H1 (cell line): ENCODE data around the gene RAB3GAP2. TPM values are rescaled to one million over a fixed set of nuclear protein-coding genes. Genes with fewer than 3 reads are reported as not detected.

Experiments
- CTCF ChIA-PET: fragments of 300-600 bp; sonication (Branson Sonifier 250); formaldehyde crosslinking; loops from one replicate; lab custom pipeline; 2021; ENCODE audit not compliant: partially characterized antibody; lab: Charles Lee
- POLR2A ChIA-PET: fragments of 300-600 bp; sonication (Branson Sonifier 250); formaldehyde crosslinking; loops from one replicate; lab custom pipeline; 2021; ENCODE audit warnings: inconsistent platforms; ENCODE audit not compliant: partially characterized antibody; lab: Charles Lee
- DNase-seq, 2 experiments: peaks; one replicate each; pipeline versions ENCODE4 v3.0.0 to v3.0.0-alpha.2; 2010 to 2022; ENCODE audit warnings: low spot score in 2 of 2, low read depth in 1 of 2, mixed read lengths in 1 of 2
- FAIRE-seq: peaks from 2 replicates; lab custom pipeline; 2011; peaks lifted over from hg19 to GRCh38; lab: Jason Lieb, UNC
- H2AFZ ChIP-seq: 2 replicates; pipeline ENCODE4 v1.8.1; 2012; ENCODE audit warnings: low read length, inconsistent platforms
- H2AK5ac ChIP-seq: 2 replicates; pipeline ENCODE4 v1.6.1; 2013; ENCODE audit warnings: low read depth, low read length
- H2BK120ac ChIP-seq: replicated peaks from 2 replicates; pipeline ENCODE3; 2013; ENCODE audit warnings: low read depth, low read length, inconsistent platforms
- H2BK12ac ChIP-seq: 2 replicates; pipeline ENCODE4 v1.6.1; 2013; ENCODE audit warnings: low read depth, low read length
- H2BK15ac ChIP-seq: 2 replicates; pipeline ENCODE4 v1.6.1; 2013; ENCODE audit warnings: low read length
- H2BK20ac ChIP-seq: 2 replicates; pipeline ENCODE4 v1.6.1; 2013; ENCODE audit warnings: low read length
- H2BK5ac ChIP-seq: 2 replicates; pipeline ENCODE4 v1.6.1; 2013; ENCODE audit warnings: low read depth, low read length
- H3K14ac ChIP-seq: 2 replicates; pipeline ENCODE4 v1.6.1; 2013; ENCODE audit warnings: inconsistent platforms; ENCODE audit not compliant: insufficient read length
- H3K18ac ChIP-seq: 2 replicates; pipeline ENCODE4 v1.6.1; 2013; ENCODE audit warnings: low read length; ENCODE audit errors: extremely low read depth
- H3K23ac ChIP-seq: 2 replicates; pipeline ENCODE4 v1.6.1; 2013; ENCODE audit warnings: inconsistent platforms; ENCODE audit not compliant: insufficient read length
- H3K23me2 ChIP-seq: 2 replicates; pipeline ENCODE4 v1.6.1; 2013; ENCODE audit warnings: low read depth, low read length
- H3K27ac ChIP-seq: 2 replicates; pipeline ENCODE4 v1.6.1; 2011; ENCODE audit warnings: low read depth, low read length, inconsistent platforms
- H3K27me3 ChIP-seq, 4 experiments: replicated peaks in 1 of 4; 1 replicate in 1 of 4; 2 replicates in 3 of 4; pipeline versions ENCODE4 v1.6.1 to v1.8.1; 2011 to 2013; ENCODE audit warnings: low read length in 3 of 4, mild to moderate bottlenecking in 3 of 4, inconsistent platforms in 2 of 4, mixed read lengths in 2 of 4, moderate library complexity in 1 of 4; ENCODE audit not compliant: control insufficient read depth in 3 of 4, insufficient read depth in 3 of 4; ENCODE audit errors: extremely low read depth in 1 of 4
- H3K36me3 ChIP-seq, 4 experiments: 2 replicates each; pipeline versions ENCODE4 v1.6.1 to v1.8.1; 2011 to 2013; ENCODE audit warnings: mild to moderate bottlenecking in 4 of 4, low read length in 3 of 4, moderate library complexity in 2 of 4, control low read depth in 1 of 4, inconsistent platforms in 1 of 4; ENCODE audit not compliant: insufficient read depth in 4 of 4, control insufficient read depth in 2 of 4
- H3K4ac ChIP-seq: replicated peaks from 2 replicates; pipeline ENCODE3; 2013; ENCODE audit warnings: low read length, low read depth, mixed read lengths, inconsistent platforms; ENCODE audit not compliant: insufficient read length
- H3K4me1 ChIP-seq, 4 experiments: replicated peaks in 1 of 4; 1 replicate in 1 of 4; 2 replicates in 3 of 4; pipeline versions ENCODE4 v1.6.1 to v1.8.1; 2011 to 2013; ENCODE audit warnings: low read length in 3 of 4, inconsistent platforms in 2 of 4, mixed read lengths in 1 of 4; ENCODE audit not compliant: insufficient read depth in 4 of 4, control insufficient read depth in 3 of 4
- H3K4me2 ChIP-seq, 2 experiments: 2 replicates each; pipeline versions ENCODE4 v1.6.1 to v1.8.1; 2011 to 2013; ENCODE audit warnings: low read depth in 2 of 2, low read length in 2 of 2, control low read depth in 1 of 2, inconsistent platforms in 1 of 2, mild to moderate bottlenecking in 1 of 2; ENCODE audit not compliant: insufficient read depth in 1 of 2
- H3K4me3 ChIP-seq, 4 experiments: fragments of 200-600, 300-600 bp in 1 of 4; sonication (generic), shearing (Covaris generic), sonication (Bioruptor Twin) in 1 of 4; 2 replicates each; pipeline versions ENCODE4 v1.5.1 to v1.8.1; 2011 to 2016; ENCODE audit warnings: low read length in 4 of 4, low read depth in 3 of 4, control low read depth in 2 of 4, inconsistent platforms in 2 of 4, mild to moderate bottlenecking in 2 of 4, mixed read lengths in 1 of 4, moderate library complexity in 1 of 4; ENCODE audit not compliant: insufficient read depth in 2 of 4; ENCODE audit errors: extremely low read depth in 1 of 4
- H3K56ac ChIP-seq: replicated peaks from 2 replicates; pipeline ENCODE3; 2013; ENCODE audit warnings: low read depth, mild to moderate bottlenecking, mixed read lengths, low read length, inconsistent platforms; ENCODE audit not compliant: insufficient read length
- H3K79me1 ChIP-seq: 2 replicates; pipeline ENCODE4 v1.6.1; 2013; ENCODE audit warnings: low read depth, low read length, control low read depth
- H3K79me2 ChIP-seq, 2 experiments: 2 replicates each; pipeline versions ENCODE4 v1.6.1 to v1.8.1; 2012 to 2013; ENCODE audit warnings: low read length in 2 of 2, mild to moderate bottlenecking in 2 of 2, inconsistent platforms in 1 of 2; ENCODE audit not compliant: insufficient read depth in 2 of 2, control insufficient read depth in 1 of 2
- H3K9ac ChIP-seq, 4 experiments: replicated peaks in 1 of 4; 1 replicate in 1 of 4; 2 replicates in 3 of 4; pipeline versions ENCODE4 v1.6.1 to v1.8.1; 2011 to 2013; ENCODE audit warnings: low read depth in 3 of 4, low read length in 3 of 4, control low read depth in 2 of 4, mild to moderate bottlenecking in 2 of 4, moderate library complexity in 2 of 4, inconsistent platforms in 1 of 4; ENCODE audit errors: extremely low read depth in 1 of 4
- H3K9me3 ChIP-seq, 2 experiments: 2 replicates each; pipeline versions ENCODE4 v1.6.1 to v1.8.1; 2012 to 2013; ENCODE audit warnings: mild to moderate bottlenecking in 2 of 2, moderate library complexity in 2 of 2, control low read depth in 1 of 2, inconsistent platforms in 1 of 2, low read depth in 1 of 2, low read length in 1 of 2, mixed read lengths in 1 of 2; ENCODE audit not compliant: insufficient read depth in 2 of 2
- H4K20me1 ChIP-seq, 2 experiments: replicated peaks in 1 of 2; 2 replicates each; pipeline versions ENCODE3 to v1.8.1; 2011 to 2013; ENCODE audit warnings: inconsistent platforms in 2 of 2, low read length in 2 of 2, mild to moderate bottlenecking in 1 of 2; ENCODE audit not compliant: insufficient read depth in 2 of 2, control insufficient read depth in 1 of 2
- H4K5ac ChIP-seq: 2 replicates; pipeline ENCODE4 v1.6.1; 2013; ENCODE audit warnings: low read length, low read depth, mixed read lengths, inconsistent platforms; ENCODE audit not compliant: insufficient read length
- H4K8ac ChIP-seq: 2 replicates; pipeline ENCODE4 v1.8.0; 2013; ENCODE audit warnings: mild to moderate bottlenecking, moderate library complexity, low read length, inconsistent platforms; ENCODE audit not compliant: insufficient read depth; ENCODE audit errors: extremely low read depth
- H4K91ac ChIP-seq: replicated peaks from 2 replicates; pipeline ENCODE3; 2013; ENCODE audit warnings: low read length, mixed read lengths, inconsistent platforms; ENCODE audit not compliant: insufficient read length
- EP300 ChIP-seq, 2 experiments: IDR thresholded peaks; 1 replicate in 1 of 2; 2 replicates in 1 of 2; pipeline ENCODE4 v1.6.1; 2011 to 2012; ENCODE audit warnings: low read depth in 2 of 2, low read length in 2 of 2, mild to moderate bottlenecking in 2 of 2, borderline replicate concordance in 1 of 2, inconsistent platforms in 1 of 2, moderate library complexity in 1 of 2
- POLR2AphosphoS5 ChIP-seq: IDR thresholded peaks from 2 replicates; pipeline ENCODE4 v1.6.1; 2011; ENCODE audit warnings: low read depth, low read length
- SP2 ChIP-seq: IDR thresholded peaks from 2 replicates; pipeline ENCODE4 v1.6.1; 2012; ENCODE audit warnings: mild to moderate bottlenecking, low read length, inconsistent platforms
- SRF ChIP-seq: IDR thresholded peaks from 2 replicates; pipeline ENCODE4 v1.6.1; 2011; ENCODE audit warnings: mild to moderate bottlenecking, low read depth, low read length, moderate library complexity
- polyA plus RNA-seq, 7 experiments: library from polyadenylated mRNA; depleted of rRNA in 3 of 7; stranded (reverse) in 5 of 7; unstranded in 2 of 7; fragments of >200 nt in 5 of 7; fragments of 200-250 nt in 2 of 7; gene quantifications; 1 replicate in 5 of 7; 2 replicates in 1 of 7; 4 replicates in 1 of 7; pipeline versions ENCODE4 v1.2.1 to v1.2.3, GENCODE V29; 2011 to 2013; ENCODE audit warnings: missing spikeins in 2 of 7, mixed read lengths in 2 of 7
- total RNA-seq: library from RNA; stranded (reverse); fragmentation: NEBNext Ultra II Directional; extraction: Animal tissue kit (Norgen Biotek cat#: 25700); gene quantifications from 2 replicates; pipeline ENCODE4 v1.2.1, GENCODE V29; 2021

Gene RAB3GAP2
- total and polyA plus RNA-seq, 2 of the 8 experiments (the other 6 are each of a cell fraction or from before 2014, with no cell fraction given) = 19.7 to 52.7 TPM

DNA sequence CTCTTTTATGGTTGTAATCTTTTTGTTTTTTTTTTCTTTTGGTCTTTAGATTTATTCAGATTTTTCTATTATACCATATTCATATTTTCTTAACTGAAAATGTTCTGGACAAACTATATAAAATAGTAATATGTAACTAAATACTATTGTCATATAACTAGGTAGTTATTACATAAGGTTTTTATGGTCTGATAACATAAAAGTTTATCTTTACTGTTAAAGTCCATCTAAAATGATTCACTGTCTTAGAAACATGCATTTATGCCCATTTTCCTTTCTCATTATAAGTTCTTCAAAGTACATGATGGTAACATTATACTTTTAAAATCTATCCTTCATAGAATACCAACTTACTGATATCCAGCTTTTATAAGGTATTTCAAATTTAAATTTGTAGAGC, 149.2 kb downstream of the RAB3GAP2 start:
- Histone ChIP-seq H2BK15ac (no peak overlapping the region), H4K8ac (no peak overlapping the region), H2AK5ac (no peak overlapping the region), H3K9me3 (no peaks in the 10 kb centered on the region), H4K91ac (no peak overlapping the region), H2BK120ac (no peak overlapping the region), H2BK20ac (no peak overlapping the region), H2AFZ (no peak overlapping the region), H3K14ac (no peak overlapping the region), H4K5ac (no peak overlapping the region), H3K9ac (no peak overlapping the region), H3K4me3 (no peak overlapping the region), H3K79me1 (no peaks in the 10 kb centered on the region; the same call in 1 of the 2 replicates), H3K23ac (no peak overlapping the region), H3K18ac (no peak overlapping the region), H3K56ac (no peak overlapping the region), H2BK12ac (no peak overlapping the region), H3K23me2 (no peaks in the 10 kb centered on the region), H3K4me2 (no peak overlapping the region), H2BK5ac (no peak overlapping the region), H3K4me1 (peaks cover 0 to 3% (median 0%) of the 10 kb centered on the region in 4 experiments; a peak in 2 of 7 replicates), H3K27ac (no peak overlapping the region), H4K20me1 (no peaks in the 10 kb centered on the region), H3K79me2 (no peaks in the 10 kb centered on the region), H3K36me3 (peaks cover 0 to 14% (median 4%) of the 10 kb centered on the region in 4 experiments; a peak in 3 of 8 replicates), H3K27me3 (no peaks in the 10 kb centered on the region), H3K4ac (no peak overlapping the region)
- FAIRE-seq (no peak), DNase-seq (no peak)
- ChIA-PET POLR2A (no interaction called here), CTCF (interaction anchor here (0.6 to 4.2 kb wide), 5 partner anchors 8 to 1793 kb away, joined by 3 to 15 read pairs (median 3); no protein-coding TSS in a partner anchor)
- TF ChIP-seq SP2 (no peak), SRF (no peak), EP300 (IDR thresholded peaks at IDR 0.05; ENCODE audit: borderline replicate concordance in 1 of 2, low read depth in 2 of 2, low read length in 2 of 2) (no peak), POLR2AphosphoS5 (no peak)
